Right hindlimb (tissue), 1 donor: ENCODE data around the gene HOXB6.

Experiments
- DNase-seq: peaks from one replicate; pipeline ENCODE4 v3.0.0-alpha.2; 2018

The HOXB6 gene

GRCh38 chr17:48609033-48609432 lies 4.2 kb upstream of the HOXB6 start:
- DNase-seq, result no peak

GRCh38 chr17:48608494-48608834 lies 3.7 kb upstream of the HOXB6 start:
- no peak for DNase-seq

- DNase-seq, result no peak
Observed at GRCh38 chr17:48606892-48607614, 2.3 kb upstream of the HOXB6 start.

- no peak for DNase-seq
Observed at GRCh38 chr17:48605991-48606891, 1.5 kb upstream of the HOXB6 start.

- DNase-seq, result no peak
Observed at GRCh38 chr17:48605409-48605919, 678 bp upstream of the HOXB6 start.

- no peak for DNase-seq
Observed at GRCh38 chr17:48603959-48604769, 622 bp downstream of the HOXB6 start.

- DNase-seq, result no peak
Observed at GRCh38 chr17:48601539-48602425, 3.0 kb downstream of the HOXB6 start.

GRCh38 chr17:48601207-48601538 lies 3.6 kb downstream of the HOXB6 start:
- DNase-seq, result no peak

GRCh38 chr17:48600244-48601098 lies 4.3 kb downstream of the HOXB6 start:
- no peak for DNase-seq

- no peak for DNase-seq
Observed at GRCh38 chr17:48599354-48599753, 5.4 kb downstream of the HOXB6 start.

GRCh38 chr17:48598736-48599135 lies 6.0 kb downstream of the HOXB6 start:
- DNase-seq, result no peak

- no peak for DNase-seq
Observed at GRCh38 chr17:48597778-48598631, 6.8 kb downstream of the HOXB6 start.

GRCh38 chr17:48597528-48597777 lies 7.3 kb downstream of the HOXB6 start:
- DNase-seq, result no peak

GRCh38 chr17:48596735-48597527 lies 7.9 kb downstream of the HOXB6 start:
- DNase-seq, result no peak

GRCh38 chr17:48596000-48596734 lies 8.6 kb downstream of the HOXB6 start:
- DNase-seq, result no peak

GRCh38 chr17:48595278-48595999 lies 9.3 kb downstream of the HOXB6 start:
- no peak for DNase-seq

- DNase-seq, result peak; percentile 20
Observed at GRCh38 chr17:48594538-48595277, 10.1 kb downstream of the HOXB6 start.
